Measurements from ENCODE around the gene USP43. TPM values are rescaled to one million over a fixed set of nuclear protein-coding genes. Genes with fewer than 3 reads are reported as not detected.

The USP43 gene
- total RNA-seq, 2 experiments from 2014 or later: 0.25 to 0.30 TPM

- H3K27me3 Mint-ChIP-seq: peaks cover 3% of the 10 kb centered on the region
- POLR2A ChIA-PET: no interaction called here
- no peak overlapping the region for H3K27ac Mint-ChIP-seq
- CTCF ChIA-PET: no interaction called here
- H3K4me3 Mint-ChIP-seq: no peak overlapping the region
- peaks cover 12% of the 10 kb centered on the region for H3K4me1 Mint-ChIP-seq
- H3K9me3 Mint-ChIP-seq: no peaks in the 10 kb centered on the region
- no peak for DNase-seq
- no peaks in the 10 kb centered on the region for H3K36me3 Mint-ChIP-seq (ENCODE audit: low read depth)
Measured at GRCh38 chr17:9671559-9671958, 26.2 kb downstream of the USP43 start.

GRCh38 chr17:9672266-9672665 lies 26.9 kb downstream of the USP43 start:
- Mint-ChIP-seq H3K4me3 (no peak overlapping the region), H3K9me3 (no peaks in the 10 kb centered on the region), H3K27me3 (peaks cover 3% of the 10 kb centered on the region), H3K27ac (no peak overlapping the region), H3K36me3 (ENCODE audit: low read depth) (no peaks in the 10 kb centered on the region), H3K4me1 (peaks cover 7% of the 10 kb centered on the region)
- CTCF ChIA-PET: no interaction called here
- POLR2A ChIA-PET: no interaction called here
- DNase-seq: no peak

DNA sequence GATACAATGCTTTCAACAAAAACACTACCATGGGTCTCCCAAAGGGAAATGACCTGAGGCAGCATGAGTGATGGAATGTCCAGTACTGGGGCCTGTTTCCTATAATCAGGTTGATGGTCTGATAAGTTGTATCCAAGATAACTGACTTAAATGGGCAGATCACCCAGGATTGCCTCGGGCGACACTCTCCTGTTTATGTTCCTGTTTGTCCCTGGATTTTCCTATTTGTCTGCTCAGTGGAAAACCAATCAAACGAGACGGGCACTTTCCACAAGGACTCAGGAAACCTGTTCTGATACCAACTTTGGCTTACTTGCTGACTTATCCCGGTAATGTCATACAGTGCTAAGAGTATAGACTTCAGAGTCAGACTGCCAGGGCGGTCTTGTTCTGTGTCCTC lies 27.4 kb downstream of the USP43 start:
- Mint-ChIP-seq H3K4me3 (no peak overlapping the region), H3K9me3 (no peaks in the 10 kb centered on the region), H3K27ac (no peak overlapping the region), H3K27me3 (peaks cover 3% of the 10 kb centered on the region), H3K4me1 (peaks cover 3% of the 10 kb centered on the region), H3K36me3 (ENCODE audit: low read depth) (no peaks in the 10 kb centered on the region)
- ChIA-PET POLR2A (no interaction called here), CTCF (no interaction called here)
- DNase-seq: no peak

DNA sequence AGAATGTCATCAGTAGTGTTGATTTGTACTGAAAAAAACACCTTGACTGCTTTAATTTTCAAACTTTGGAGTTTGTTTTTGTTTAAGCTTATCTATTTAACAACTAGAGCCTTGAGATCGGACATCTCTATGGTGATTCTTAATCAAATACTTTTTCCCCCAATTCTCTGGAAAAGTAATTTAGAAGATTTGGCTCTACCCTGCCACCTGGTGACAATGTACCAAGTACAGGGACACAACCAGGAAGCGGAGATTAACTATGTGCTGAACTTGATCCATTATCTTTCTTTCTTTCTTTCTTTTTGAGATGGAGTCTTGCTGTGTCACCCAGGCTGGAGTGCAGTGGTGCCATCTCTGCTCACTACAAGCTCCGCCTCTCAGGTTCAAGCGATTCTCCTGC lies 30.8 kb downstream of the USP43 start:
- Mint-ChIP-seq H3K9me3 (peaks cover 11% of the 10 kb centered on the region), H3K4me1 (no peaks in the 10 kb centered on the region), H3K27me3 (peaks cover 3% of the 10 kb centered on the region), H3K27ac (no peak overlapping the region), H3K36me3 (ENCODE audit: low read depth) (no peaks in the 10 kb centered on the region), H3K4me3 (no peak overlapping the region)
- CTCF ChIA-PET: no interaction called here
- no peak for DNase-seq
- POLR2A ChIA-PET: no interaction called here

DNA sequence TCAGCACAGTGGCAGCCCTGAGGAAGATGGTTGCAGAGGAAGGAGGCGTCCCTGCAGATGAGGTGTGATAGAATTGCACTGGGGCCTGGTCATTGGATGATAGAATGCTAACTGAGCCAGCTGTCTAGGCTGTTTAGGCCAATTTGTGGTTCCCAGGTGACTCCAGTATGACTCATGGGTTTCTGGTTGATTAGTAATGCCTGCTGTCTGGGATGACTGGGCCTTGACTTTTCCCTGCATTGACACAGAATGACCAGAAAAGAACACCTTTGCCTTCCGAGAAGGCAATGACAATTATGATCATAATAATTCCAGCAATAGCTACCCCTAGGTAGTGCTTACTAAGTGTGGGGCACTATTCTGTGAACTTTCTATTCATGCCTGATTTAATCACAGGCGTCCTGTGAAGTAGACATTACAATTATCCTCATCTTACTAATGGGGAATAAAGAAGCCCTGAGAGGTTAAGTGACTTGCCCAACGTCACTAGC lies 31.5 kb downstream of the USP43 start:
- peaks cover 11% of the 10 kb centered on the region for H3K9me3 Mint-ChIP-seq
- H3K4me1 Mint-ChIP-seq: no peaks in the 10 kb centered on the region
- CTCF ChIA-PET: no interaction called here
- no peak for DNase-seq
- POLR2A ChIA-PET: no interaction called here
- no peak overlapping the region for H3K4me3 Mint-ChIP-seq
- no peak overlapping the region for H3K27ac Mint-ChIP-seq
- peaks cover 3% of the 10 kb centered on the region for H3K27me3 Mint-ChIP-seq
- H3K36me3 Mint-ChIP-seq (ENCODE audit: low read depth): no peaks in the 10 kb centered on the region

- Mint-ChIP-seq H3K27ac (no peak overlapping the region), H3K36me3 (ENCODE audit: low read depth) (no peaks in the 10 kb centered on the region), H3K9me3 (peaks cover 11% of the 10 kb centered on the region), H3K4me1 (no peaks in the 10 kb centered on the region), H3K27me3 (peaks cover 3% of the 10 kb centered on the region), H3K4me3 (no peak overlapping the region)
- POLR2A ChIA-PET: no interaction called here
- CTCF ChIA-PET: no interaction called here
- DNase-seq: no peak
Measured at GRCh38 chr17:9677411-9677810, 32.1 kb downstream of the USP43 start.

DNA sequence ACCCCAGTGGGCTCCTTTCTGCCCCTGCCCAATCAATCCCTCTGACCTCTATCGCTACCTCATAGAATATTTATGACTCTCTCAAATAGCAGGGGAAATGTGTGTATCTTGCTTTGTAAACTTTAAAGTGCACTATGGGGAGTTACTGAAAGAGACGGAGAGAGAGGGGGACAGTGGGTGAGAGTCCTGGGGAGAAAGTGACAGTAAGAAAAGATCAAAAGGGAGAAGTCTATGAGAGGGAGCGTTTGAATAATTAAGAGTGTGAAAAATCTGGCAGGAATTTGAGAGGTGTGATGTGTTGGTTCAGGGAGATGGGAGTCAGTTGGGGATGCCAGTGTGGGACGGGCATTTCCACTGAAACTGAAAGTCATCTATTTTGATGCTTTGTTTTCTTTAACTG lies 32.6 kb downstream of the USP43 start:
- Mint-ChIP-seq H3K4me3 (no peak overlapping the region), H3K4me1 (no peaks in the 10 kb centered on the region), H3K36me3 (ENCODE audit: low read depth) (no peaks in the 10 kb centered on the region), H3K27ac (no peak overlapping the region), H3K9me3 (peaks cover 11% of the 10 kb centered on the region), H3K27me3 (peaks cover 3% of the 10 kb centered on the region)
- ChIA-PET CTCF (no interaction called here), POLR2A (no interaction called here)
- DNase-seq: no peak

DNA sequence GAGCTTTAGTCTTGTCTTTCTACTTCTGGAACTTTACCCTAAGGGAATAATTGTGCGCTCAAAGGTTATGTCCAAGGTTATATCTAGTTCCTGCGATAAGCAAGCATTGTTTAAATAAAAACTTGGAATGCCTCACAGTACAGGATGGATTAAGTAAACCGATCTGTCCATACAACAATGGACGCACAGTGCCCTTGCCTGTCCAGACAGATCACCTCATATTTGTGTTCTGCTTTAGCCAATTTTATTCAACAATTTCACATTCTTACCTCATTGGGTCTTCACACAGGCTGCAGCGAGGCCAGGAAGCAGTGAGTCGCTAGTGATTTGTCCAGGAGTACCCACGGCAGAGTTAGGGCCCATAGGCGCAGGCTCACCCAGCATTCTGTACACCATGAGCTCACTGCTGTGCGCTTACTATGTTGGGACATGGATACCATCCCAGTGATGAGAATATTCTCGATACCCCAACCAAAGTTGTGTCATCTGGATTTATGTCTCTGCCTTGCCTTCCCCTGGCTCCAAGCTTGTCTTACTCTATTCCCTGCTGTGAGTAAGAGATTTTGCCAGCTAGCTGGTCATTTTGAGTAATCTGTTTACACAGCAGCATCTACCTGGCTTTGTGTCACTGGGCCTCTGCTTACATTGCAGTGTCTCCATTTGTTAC lies 39.8 kb downstream of the USP43 start:
- Mint-ChIP-seq H3K27me3 (no peaks in the 10 kb centered on the region), H3K36me3 (ENCODE audit: low read depth) (no peaks in the 10 kb centered on the region), H3K27ac (no peak overlapping the region), H3K4me1 (no peaks in the 10 kb centered on the region), H3K9me3 (peaks cover 6% of the 10 kb centered on the region), H3K4me3 (no peak overlapping the region)
- no peak for DNase-seq
- ChIA-PET POLR2A (no interaction called here), CTCF (interaction anchor here (1.4 kb wide), 1 partner anchor 59 kb away, joined by 3 read pairs; no protein-coding TSS in a partner anchor)

GRCh38 chr17:9693755-9694154 lies 48.4 kb downstream of the USP43 start:
- Mint-ChIP-seq H3K9me3 (no peaks in the 10 kb centered on the region), H3K27ac (no peak overlapping the region), H3K36me3 (ENCODE audit: low read depth) (no peaks in the 10 kb centered on the region), H3K4me3 (no peak overlapping the region), H3K4me1 (no peaks in the 10 kb centered on the region), H3K27me3 (no peaks in the 10 kb centered on the region)
- ChIA-PET POLR2A (no interaction called here), CTCF (no interaction called here)
- DNase-seq: no peak

DNA sequence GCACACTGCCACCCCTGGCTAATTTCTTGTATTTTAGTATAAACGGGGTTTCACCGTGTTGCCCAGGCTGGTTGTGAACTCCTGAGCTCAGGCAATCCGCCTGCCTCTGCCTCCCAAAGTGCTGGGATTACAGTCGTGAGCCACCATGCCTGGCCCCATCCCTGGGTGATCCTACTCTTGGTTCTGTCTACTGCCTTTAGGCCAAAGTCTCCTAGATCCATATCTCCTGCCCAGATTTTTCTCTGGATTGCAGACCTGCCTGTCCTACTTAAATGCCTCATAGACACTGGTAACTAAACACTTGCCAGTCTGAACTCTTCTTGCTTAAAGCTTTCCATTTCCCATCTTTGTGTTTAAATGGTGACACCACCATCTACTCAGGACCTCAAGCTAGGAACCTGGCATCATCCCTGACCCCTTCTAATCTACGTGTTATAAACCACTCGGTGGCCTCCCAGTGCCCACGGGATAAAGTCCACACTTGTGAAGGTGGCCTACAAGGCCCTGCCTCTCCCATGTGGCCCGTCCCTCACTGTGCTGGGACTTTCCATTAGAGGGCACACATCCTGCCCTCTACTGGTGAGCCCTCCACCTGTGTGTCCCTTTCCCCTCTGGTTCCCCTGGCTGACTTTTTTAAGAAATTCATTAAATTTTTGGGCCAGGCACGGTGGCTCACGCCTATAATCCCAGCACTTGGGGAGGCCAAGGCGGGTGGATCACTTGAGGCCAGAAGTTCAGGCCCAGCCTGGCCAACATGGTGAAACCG lies 51.1 kb downstream of the USP43 start:
- H3K4me1 Mint-ChIP-seq: no peaks in the 10 kb centered on the region
- no peak overlapping the region for H3K27ac Mint-ChIP-seq
- CTCF ChIA-PET: no interaction called here
- H3K4me3 Mint-ChIP-seq: no peak overlapping the region
- POLR2A ChIA-PET: no interaction called here
- no peaks in the 10 kb centered on the region for H3K27me3 Mint-ChIP-seq
- no peaks in the 10 kb centered on the region for H3K36me3 Mint-ChIP-seq (ENCODE audit: low read depth)
- DNase-seq: no peak
- no peaks in the 10 kb centered on the region for H3K9me3 Mint-ChIP-seq

DNA sequence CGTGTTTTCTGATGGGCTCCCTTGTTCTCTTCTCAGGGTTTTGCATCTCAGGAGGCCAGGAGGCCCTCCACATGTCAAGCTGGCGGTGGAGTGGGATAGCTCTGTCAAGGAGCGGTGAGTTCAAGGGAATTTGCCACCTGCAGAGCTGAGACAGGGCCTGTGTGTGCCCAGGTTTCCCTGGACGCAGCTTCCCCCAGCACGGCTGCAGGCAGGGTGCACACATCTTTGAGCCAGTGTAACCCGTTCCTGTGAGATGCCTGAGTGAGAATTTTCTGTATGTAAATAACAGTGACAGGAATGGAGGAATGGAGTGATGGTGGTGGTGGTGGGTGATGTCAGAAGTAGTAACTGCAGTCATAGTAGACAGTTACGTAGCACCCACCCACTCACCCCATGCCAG lies 54.8 kb downstream of the USP43 start:
- no peaks in the 10 kb centered on the region for H3K36me3 Mint-ChIP-seq (ENCODE audit: low read depth)
- no peak overlapping the region for H3K4me3 Mint-ChIP-seq

DNA sequence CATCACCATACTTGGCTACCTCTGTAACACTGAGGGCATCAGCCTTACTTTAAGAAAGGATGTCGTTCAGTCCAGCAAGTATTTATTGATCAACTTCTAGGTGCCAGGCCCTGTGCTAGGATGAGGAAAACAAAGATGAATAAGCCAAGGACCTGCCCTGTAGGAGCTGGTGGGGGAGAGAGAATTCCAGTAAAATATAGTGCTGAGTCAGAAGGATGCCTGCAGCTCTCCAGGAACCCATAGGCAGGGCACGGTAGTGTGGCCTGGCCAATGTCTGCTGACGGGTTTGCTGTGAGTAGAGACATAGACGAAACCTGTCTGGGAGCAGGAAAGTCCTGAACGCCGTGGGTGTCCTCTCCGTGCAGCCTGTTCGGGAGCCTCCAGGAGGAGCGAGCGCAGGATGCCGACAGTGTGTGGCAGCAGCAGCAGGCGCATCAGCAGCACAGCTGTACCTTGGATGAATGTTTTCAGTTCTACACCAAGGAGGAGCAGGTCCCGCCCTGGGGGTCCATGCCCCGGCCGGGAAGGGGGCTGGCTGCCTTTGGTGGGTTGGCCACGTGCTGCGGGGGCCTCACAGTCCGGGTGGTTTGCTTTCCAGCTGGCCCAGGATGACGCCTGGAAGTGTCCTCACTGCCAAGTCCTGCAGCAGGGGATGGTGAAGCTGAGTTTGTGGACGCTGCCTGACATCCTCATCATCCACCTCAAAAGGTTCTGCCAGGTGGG lies 55.6 kb downstream of the USP43 start:
- Mint-ChIP-seq H3K27ac (no peak overlapping the region), H3K4me1 (no peaks in the 10 kb centered on the region), H3K9me3 (no peaks in the 10 kb centered on the region), H3K27me3 (no peaks in the 10 kb centered on the region), H3K36me3 (ENCODE audit: low read depth) (no peaks in the 10 kb centered on the region), H3K4me3 (no peak overlapping the region)
- CTCF ChIA-PET: no interaction called here
- DNase-seq: no peak
- POLR2A ChIA-PET: no interaction called here

More for the DNA sequence above, 54.8 kb downstream of the USP43 start:
- CTCF ChIA-PET: no interaction called here
- no peaks in the 10 kb centered on the region for H3K27me3 Mint-ChIP-seq
- no peaks in the 10 kb centered on the region for H3K4me1 Mint-ChIP-seq
- POLR2A ChIA-PET: no interaction called here
- no peak for DNase-seq
- H3K9me3 Mint-ChIP-seq: no peaks in the 10 kb centered on the region
- H3K27ac Mint-ChIP-seq: no peak overlapping the region

DNA sequence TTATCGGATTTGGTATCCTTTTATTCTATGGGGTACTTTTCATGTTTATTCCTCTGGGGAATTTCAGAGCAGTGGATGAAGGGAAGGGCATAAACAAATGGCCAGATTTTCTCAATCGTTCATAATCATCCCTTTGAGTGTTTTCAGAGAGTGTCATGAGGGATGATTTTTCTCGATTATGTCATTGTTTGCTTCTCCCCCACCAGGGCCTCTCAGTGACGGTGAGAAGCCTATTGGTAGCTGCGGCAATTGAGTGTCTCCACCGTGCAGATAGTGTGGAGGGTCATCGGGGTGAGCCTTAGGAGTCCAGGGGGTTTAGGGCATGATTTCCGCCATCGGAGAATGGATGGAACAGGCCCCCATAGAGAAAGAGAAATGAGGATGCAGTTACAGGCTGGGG lies 57.2 kb downstream of the USP43 start:
- Mint-ChIP-seq H3K27ac (no peak overlapping the region), H3K27me3 (no peaks in the 10 kb centered on the region), H3K4me1 (no peaks in the 10 kb centered on the region), H3K36me3 (ENCODE audit: low read depth) (no peaks in the 10 kb centered on the region), H3K9me3 (no peaks in the 10 kb centered on the region), H3K4me3 (no peak overlapping the region)
- DNase-seq: no peak
- ChIA-PET CTCF (no interaction called here), POLR2A (no interaction called here)
